HL-60/S4 treated with phorbol 12-myristate 13-acetate at 8.2 ng/mL for 4 days and 3 days (cell line): ENCODE measurements around the gene TMBIM4.
"Not testable (repeated sequence)": the region's sequence is repeated elsewhere in the genome, so short reads cannot be mapped to it uniquely, and the experiment has no call there.

Experiments used
- in situ Hi-C: fragments of 300-500 bp; cut with MboI; formaldehyde crosslinking; loops from 2 replicates; pipeline ENCODE4 v1.15.0; 2022; ENCODE audit warnings: low sequenced_read_pairs

TMBIM4 gene

DNA sequence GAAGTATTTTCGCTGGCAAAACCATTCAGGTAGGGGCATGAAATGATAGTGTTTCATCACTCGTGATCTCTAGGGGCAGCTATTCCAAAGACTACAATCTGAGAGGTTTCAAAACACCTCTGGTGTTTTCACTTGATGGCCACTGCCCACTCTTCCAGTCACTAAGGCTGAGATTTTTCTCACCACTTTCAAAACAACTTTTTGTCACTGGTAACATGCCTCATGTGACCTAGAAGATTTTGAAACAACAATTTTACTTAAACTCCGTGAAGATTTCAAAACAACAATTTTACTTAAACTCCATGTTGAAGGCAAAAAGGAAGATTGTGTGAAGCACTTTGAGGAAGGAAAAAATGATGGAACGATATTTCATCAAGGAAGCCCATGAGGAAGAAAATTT is 18.0 kb upstream of the TMBIM4 start:
- in situ Hi-C loops = no loop called here

GRCh38 chr12:66187036-66187435 is 17.2 kb upstream of the TMBIM4 start:
- in situ Hi-C loops = no loop called here

- in situ Hi-C loops = not testable (repeated sequence)
Measured at GRCh38 chr12:66184822-66185221, 15.0 kb upstream of the TMBIM4 start.

DNA sequence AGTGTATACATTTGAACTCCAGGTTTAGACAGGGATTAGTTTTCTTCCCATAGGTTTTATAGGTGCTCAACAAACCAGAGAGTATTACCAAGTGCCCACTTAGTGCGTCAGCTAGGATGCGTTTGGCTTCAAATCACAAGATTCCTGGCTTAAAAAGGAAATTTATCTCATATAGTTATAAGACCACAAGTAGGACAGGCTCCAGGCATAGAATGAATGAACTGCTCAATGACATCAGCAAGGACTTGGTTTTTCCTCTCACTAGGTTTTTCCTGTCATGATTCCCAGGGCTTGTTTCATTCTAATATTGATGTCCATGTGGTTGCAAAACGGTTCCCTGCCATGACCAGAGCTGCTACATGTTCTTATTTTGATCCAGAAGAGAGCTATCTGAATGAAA is 13.2 kb upstream of the TMBIM4 start:
- in situ Hi-C loops = no loop called here

DNA sequence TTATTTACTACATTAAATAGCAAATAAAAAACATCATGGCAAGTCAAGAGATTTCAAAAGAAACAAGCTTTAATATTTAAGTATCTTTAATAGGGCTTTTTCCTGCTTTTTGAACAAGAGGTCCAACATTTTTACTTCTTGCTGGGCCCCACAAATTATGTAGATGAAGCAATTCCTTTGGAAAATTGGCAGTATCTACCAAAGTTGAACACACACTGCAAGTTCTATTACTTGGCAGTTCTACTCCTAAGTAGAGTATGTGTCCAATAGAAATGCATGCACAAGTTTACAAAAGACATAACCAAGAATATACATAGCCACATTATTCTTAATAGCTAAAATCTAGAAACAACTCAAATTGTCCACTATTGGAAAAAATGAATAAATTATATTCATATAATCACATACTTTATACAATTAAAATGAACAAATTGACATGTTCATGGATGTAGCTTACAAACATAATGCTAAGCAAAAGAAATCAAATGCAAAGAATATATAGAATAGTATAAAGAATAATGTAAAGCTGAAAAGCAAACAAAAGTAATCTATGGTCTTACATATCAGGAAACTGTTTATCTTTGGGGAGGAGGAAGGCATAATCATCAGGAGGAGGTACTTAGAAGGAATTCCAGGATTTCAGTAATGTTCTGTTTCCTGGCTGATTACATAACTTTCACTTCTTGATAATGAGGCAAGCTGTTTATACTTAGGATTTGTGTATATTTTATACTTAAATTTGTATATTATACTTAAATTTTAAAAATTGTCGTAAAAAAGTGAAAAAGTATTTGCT is 6.5 kb upstream of the TMBIM4 start:
- in situ Hi-C loops = no loop called here

- in situ Hi-C loops = not testable (repeated sequence)
Measured at GRCh38 chr12:66174391-66175325, 4.9 kb upstream of the TMBIM4 start.

DNA sequence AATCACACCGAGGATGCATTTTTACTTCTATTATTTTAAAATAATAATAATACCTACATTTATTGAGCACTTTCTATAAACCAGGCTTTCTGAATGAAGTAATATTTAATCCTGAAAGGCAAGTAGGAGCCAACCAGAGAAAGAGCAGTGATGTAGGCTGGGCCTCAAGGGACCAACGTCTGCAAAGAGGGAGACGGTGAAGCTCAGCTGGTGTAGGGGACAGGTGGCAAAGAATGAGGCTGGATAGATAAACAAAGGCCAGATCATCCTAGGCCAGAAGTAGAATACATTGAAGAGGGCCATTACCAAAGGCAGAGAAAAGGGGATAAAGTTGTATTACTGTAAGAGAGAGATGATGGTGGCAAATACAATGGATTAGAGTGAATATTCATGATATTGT is 810 bp upstream of the TMBIM4 start:
- in situ Hi-C loops = no loop called here

- in situ Hi-C loops = no loop called here
Measured at GRCh38 chr12:66168410-66168809, 1.4 kb downstream of the TMBIM4 start.

DNA sequence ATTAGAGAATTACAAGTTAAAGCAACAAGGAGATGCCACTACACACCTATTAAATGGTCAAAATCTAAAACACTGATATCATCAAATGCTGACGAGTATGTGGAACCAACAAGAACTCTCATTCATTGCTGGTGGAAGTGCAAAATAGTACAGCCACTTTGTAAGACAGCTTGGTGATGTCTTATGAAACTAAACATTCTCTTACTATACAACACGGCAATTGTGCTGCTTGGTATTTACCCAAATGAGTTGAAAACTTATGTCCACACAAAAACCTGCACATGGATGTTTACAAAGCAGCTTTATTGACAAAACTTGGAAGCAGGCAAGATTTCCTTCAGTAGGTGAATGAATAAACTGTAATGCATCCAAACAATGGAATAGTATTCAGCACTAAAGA is 3.2 kb downstream of the TMBIM4 start:
- in situ Hi-C loops = no loop called here

GRCh38 chr12:66165141-66165540 is 4.7 kb downstream of the TMBIM4 start:
- in situ Hi-C loops = no loop called here

- in situ Hi-C loops = no loop called here
Measured at GRCh38 chr12:66164349-66164821, 5.4 kb downstream of the TMBIM4 start.

DNA sequence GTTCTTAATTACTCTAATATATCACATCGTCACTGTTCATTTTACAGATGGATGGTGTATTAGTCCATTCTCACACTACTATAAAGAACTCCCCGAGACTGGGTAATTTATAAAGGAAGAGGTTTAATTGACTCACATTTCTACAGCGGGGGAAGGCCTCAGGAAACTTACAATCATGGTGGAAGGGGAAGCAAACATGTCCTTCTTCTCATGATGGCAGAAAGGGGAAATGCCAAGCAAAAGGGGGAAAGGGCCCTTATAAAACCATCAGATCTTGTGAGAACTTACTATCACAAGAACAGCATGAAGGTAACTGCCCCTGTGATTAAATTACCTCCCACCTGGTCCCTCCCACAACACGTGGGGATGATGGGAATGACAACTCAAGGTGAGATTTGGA is 6.5 kb downstream of the TMBIM4 start:
- in situ Hi-C loops = no loop called here

GRCh38 chr12:66162701-66163100 is 7.1 kb downstream of the TMBIM4 start:
- in situ Hi-C loops = no loop called here

DNA sequence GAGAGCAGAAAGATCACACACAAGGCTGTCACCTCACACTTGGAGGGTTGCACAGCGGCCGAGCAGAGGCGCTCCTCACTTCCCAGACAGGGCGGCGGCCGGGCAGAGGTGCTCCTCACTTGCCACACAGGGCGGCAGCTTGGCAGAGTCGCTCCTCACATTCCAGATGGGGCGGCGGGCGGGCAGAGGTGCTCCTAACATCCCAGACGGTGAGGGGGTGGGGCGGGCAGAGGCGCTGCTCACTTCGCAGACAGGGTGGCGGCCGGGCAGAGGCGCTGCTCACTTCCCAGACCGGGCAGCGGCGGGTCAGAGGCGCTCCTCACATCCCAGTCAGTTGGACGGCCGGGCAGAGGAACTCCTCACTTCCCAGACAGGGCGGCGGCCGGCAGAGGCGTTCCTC is 9.1 kb downstream of the TMBIM4 start:
- in situ Hi-C loops = no loop called here

DNA sequence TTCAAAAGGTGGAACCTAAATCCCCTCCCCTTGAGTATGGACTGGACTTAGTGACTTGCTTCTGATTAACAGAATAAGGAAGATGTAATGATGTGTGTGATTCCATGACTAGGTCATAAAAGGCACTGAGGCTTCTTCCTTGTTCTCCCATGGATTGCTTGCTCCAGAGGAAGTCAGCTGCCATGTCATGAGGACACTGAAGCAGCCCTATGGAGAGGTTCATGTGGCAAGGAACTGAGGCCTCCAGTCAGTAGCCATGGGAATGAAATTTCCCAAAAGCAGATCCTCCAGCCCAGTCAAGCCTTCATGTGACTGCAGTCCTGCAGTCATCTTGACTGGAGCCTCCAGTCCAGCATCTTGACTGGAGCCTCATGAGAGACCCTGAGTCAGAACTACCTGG is 10.7 kb downstream of the TMBIM4 start:
- in situ Hi-C loops = no loop called here

GRCh38 chr12:66156654-66157053 is 13.1 kb downstream of the TMBIM4 start:
- in situ Hi-C loops = no loop called here

GRCh38 chr12:66154776-66155175 is 15.0 kb downstream of the TMBIM4 start:
- in situ Hi-C loops = no loop called here

DNA sequence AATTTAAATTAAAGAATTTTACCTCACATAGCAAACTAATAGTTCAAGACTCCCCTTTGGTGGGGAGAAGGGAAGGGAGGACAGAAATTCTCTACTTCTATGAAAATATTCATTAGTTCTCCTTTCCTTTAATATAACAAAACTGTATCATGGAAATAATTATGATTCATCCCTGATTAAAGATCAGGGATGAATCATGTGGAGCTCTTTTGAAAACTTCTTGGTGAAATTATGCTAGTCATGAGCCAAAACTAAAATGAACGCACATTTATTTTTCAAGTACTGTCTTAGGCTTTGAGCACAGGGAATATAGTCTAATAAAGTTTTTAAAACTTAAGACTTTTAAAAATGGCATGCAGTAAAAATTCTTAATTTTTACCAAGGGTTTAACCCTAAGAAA is 17.1 kb downstream of the TMBIM4 start:
- in situ Hi-C loops = no loop called here

DNA sequence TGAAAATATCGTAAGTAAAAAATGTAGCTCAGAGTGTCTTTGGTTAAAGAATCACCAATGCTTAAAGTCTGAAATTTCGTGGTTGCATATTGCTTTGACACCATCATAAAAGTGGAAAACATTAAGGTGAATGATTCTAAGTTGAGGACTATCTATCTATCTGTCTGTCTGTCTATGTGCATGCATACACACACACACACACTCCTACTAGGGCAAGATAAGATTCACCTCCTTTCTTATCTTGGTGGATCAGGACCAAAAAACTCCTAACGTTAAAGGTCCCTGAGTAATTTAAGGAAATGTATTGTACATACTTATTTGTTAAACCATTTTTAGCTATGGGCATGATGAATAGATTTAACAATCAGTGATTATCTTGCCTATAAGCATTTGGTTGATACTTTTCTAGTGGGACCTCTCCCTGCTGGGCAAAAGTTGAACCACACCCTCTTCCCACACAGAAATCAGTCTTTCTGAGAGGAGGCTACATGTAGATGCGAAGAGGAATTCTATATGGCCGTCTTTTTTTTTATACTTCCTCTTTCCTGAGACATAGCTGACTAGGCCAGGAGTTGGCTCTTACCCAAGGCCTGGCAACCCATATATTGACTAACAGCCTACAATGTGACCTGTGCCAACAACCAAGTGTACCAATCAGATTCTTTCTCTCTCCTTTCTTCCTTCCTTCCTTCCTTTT is 19.9 kb downstream of the TMBIM4 start:
- in situ Hi-C loops = no loop called here

DNA sequence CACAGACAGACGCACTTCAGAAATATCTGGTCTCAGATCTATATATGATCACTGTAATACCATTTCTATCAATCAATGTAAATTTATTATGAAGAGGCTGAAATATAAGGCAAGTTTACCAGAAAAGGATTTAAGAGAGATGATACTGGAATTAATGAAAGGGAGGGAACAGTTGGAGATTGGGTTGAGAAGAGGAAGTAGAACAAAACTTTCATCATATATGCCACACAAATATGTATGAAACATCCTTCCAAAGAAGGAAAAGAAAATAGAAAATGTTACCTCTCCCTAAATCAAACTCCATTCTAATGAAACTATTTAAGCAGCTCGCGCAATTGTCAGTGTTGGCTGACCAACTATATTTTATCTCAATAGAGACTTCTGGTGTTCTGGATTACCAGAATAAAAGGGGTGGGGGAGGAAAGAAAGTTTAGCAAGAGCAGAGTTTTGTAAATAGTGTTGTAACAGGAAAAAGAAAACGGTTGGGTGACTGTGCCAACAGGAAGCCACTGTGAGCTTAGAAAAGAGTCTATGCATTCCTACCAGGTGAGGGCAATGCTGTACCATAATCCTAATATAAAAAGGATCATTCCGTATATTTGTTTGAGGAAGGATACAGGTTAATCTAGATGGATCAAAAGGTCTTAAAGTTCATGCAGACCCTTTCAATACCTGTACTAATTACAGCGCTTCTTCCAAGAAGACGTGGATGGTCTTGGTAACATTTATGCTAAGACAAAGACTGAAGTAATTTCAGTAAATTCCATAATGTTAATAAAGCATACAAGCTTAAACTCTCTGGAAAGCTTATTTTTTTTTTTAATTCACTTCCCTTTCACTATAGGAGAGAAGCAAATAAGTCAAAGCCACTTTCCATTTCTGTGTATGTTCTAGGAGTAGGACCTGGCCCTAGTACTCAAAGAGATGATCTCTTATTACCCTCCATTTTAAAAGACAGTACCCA is 24.7 kb downstream of the TMBIM4 start:
- in situ Hi-C loops = no loop called here
